Measurements from ENCODE around the gene NRROS.

DNA sequence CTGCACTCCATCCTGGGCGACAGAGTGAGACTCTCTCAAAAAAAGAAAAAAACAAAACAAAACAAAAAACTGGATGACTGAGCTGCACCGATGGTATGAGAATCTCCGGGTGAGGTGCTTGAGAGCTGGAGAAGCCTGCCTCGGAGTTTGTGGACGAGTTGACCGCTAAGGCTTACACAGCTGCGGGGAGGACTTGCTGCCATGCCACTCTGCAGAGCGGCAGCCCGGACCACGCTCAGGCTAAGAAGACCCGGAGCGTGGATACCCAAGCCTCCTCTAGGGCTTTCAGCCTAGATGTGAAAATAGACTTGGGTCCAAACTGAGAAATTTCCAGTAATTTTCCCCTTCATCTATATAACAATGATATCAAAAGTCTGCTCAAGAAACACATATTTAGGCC is 16.0 kb downstream of the NRROS start:
- no peak for TF ChIP-seq CTCF (IDR thresholded peaks at IDR 0.05)
- no peak for TF ChIP-seq POLR2A (IDR thresholded peaks at IDR 0.05)

All from tibial nerve (tissue), 3 donors.